PFSK-1 (cell line): Measurements from ENCODE around the gene FAHD1.

Experiments used
- FOXP2 ChIP-seq: optimal IDR thresholded peaks from 2 replicates; pipeline ENCODE3; 2011; ENCODE audit warnings: borderline replicate concordance, control low read depth, inconsistent platforms; ENCODE audit not compliant: insufficient read depth; ENCODE audit errors: extremely low read length, extremely low read depth
- POLR2AphosphoS5 ChIP-seq: IDR thresholded peaks from 2 replicates; pipeline ENCODE4 v1.6.1; 2012; ENCODE audit warnings: low read depth, mild to moderate bottlenecking, control low read depth, low read length, moderate library complexity
- REST ChIP-seq, 2 experiments: IDR thresholded peaks; 2 replicates each; pipeline versions ENCODE4 v1.6.1 to v1.8.0; 2011 to 2012; ENCODE audit warnings: low read depth in 2 of 2, low read length in 2 of 2, control low read depth in 1 of 2, inconsistent platforms in 1 of 2, mild to moderate bottlenecking in 1 of 2, moderate library complexity in 1 of 2; ENCODE audit not compliant: insufficient read depth in 1 of 2
- SIN3A ChIP-seq: IDR thresholded peaks from 2 replicates; pipeline ENCODE4 v1.6.1; 2012; ENCODE audit warnings: mild to moderate bottlenecking, low read length, moderate library complexity, borderline replicate concordance; ENCODE audit not compliant: insufficient read depth
- TAF1 ChIP-seq: IDR thresholded peaks from 2 replicates; pipeline ENCODE4 v1.6.1; 2012; ENCODE audit warnings: low read length, control low read depth, borderline replicate concordance; ENCODE audit not compliant: insufficient read depth

FAHD1 gene

DNA sequence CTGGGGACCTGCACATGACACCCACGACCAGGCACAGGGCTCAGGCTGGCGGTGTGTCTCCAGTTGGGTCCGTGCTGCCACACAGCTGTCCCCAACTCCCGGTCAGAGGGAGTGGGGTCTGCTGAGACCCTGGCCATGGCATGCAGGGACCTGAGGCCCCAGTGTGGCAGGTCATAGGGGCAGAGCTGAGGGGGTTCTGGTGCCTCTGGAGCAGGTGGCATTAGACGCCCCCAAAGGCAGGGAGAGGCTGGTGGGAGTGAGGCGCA, 40.0 kb upstream of the FAHD1 start:
- TF ChIP-seq TAF1 (no peak), SIN3A (no peak)

DNA sequence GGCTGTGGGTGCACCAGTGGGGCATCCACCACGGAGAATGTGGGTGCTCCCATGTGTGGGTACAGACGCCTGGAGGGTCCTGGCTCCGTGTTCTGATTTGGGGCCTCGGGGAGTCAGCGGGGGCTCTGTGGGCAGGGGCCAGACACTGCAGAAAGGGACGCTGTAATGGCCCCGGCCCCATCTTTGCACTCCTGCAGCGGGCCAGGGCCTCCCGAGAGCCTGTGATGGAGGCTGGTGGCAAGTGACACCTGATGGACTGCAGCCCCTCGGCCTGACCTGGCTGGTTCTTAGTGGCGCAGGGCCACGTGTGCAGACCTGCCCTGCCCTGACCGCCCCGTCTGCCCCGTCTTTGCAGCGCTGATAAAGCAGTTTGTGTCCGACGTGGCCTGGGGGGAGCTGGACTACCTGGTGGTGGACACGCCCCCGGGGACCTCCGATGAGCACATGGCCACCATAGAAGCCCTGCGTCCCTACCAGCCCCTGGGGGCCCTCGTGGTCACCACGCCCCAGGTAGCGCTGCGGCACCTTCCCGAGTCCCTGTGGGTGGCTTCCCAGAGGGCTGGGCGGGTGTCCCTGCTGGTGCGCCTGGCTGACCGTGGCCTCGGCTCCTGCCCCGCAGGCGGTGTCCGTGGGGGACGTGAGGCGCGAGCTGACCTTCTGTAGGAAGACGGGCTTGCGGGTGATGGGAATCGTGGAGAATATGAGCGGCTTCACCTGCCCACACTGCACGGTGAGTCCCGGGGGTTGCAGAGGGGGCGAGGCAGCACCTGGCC, 39.5 kb upstream of the FAHD1 start:
- TF ChIP-seq POLR2AphosphoS5 (no peak), SIN3A (no peak), FOXP2 (no peak), TAF1 (no peak), REST (IDR thresholded peaks at IDR 0.05; ENCODE audit: insufficient read depth in 1 of 2, low read depth in 2 of 2, low read length in 2 of 2) (no peak)

DNA sequence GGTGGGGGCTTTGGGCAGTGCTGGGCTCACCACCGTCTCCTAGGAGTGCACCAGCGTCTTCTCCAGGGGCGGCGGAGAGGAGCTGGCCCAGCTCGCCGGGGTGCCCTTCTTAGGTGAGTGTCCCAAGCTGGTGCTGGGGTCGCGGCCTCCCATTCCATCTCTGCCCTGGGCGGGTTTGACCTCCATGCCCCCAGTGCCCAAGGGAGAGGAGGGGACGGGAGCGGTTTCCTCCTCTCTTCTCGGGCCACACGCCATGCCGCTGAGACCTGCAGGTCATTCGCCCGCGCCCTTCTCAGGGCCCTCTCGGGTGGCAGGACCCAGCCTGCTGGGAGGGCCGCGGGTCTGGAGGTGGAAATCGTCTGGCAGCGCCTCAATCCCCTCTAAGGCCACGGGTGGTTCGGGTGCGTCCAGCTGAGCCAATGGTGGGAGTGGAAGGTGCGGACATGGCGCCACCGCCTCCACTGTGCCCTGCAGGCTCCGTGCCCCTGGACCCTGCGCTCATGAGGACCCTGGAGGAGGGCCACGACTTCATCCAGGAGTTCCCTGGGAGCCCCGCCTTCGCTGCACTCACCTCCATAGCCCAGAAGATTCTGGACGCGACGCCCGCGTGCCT, 38.8 kb upstream of the FAHD1 start:
- TF ChIP-seq TAF1 (no peak), POLR2AphosphoS5 (no peak), FOXP2 (no peak), SIN3A (no peak), REST (IDR thresholded peaks at IDR 0.05; ENCODE audit: insufficient read depth in 1 of 2, low read depth in 2 of 2, low read length in 2 of 2) (no peak)

- TF ChIP-seq POLR2AphosphoS5 (no peak), TAF1 (no peak)
Observed at GRCh38 chr16:1788708-1789100, 38.3 kb upstream of the FAHD1 start.

GRCh38 chr16:1789643-1790045, 37.4 kb upstream of the FAHD1 start:
- no peak for TF ChIP-seq REST (IDR thresholded peaks at IDR 0.05; ENCODE audit: insufficient read depth in 1 of 2, low read depth in 2 of 2, low read length in 2 of 2)
- TF ChIP-seq SIN3A: no peak
- no peak for TF ChIP-seq TAF1
- no peak for TF ChIP-seq POLR2AphosphoS5
- no peak for TF ChIP-seq FOXP2

DNA sequence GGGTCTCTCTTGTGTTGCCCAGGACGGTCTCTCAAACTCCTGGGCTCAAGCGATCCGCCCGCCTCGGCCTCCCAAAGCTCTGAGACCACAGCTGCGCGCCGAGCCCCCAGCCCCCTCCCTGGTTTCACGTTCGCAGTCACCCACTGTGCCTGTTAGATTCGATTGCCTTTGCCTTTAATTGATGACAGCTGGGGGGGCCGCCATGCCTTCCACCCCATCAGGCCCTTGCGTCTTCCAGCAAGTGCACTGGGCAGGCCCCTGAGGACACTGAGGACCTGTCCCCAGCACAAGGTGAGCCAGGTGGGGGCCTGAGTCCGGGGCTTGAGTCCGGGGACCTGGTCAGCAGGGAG, 36.8 kb upstream of the FAHD1 start:
- TF ChIP-seq TAF1 (no peak), FOXP2 (no peak), SIN3A (no peak), POLR2AphosphoS5 (no peak), REST (IDR thresholded peaks at IDR 0.05; ENCODE audit: insufficient read depth in 1 of 2, low read depth in 2 of 2, low read length in 2 of 2) (no peak)
